Measurements from ENCODE around the gene PDHX.

- TF ChIP-seq TAF1 (IDR thresholded peaks at IDR 0.05; ENCODE audit: borderline replicate concordance, insufficient read depth, low read length) (no peak), REST (IDR thresholded peaks at IDR 0.05; ENCODE audit: insufficient read depth in 1 of 2, low read depth in 2 of 2, low read length in 2 of 2) (no peak), POLR2AphosphoS5 (IDR thresholded peaks at IDR 0.05; ENCODE audit: low read depth, low read length) (no peak)
These were observed 689 bp downstream of the PDHX start for GRCh38 chr11:34916843-34917770.
